IMR-90 (cell line): ENCODE data around the gene ALDH1A2. TPM values are rescaled to one million over a fixed set of nuclear protein-coding genes. Genes with fewer than 3 reads are reported as not detected.

Source experiments
- ATAC-seq: fragments of 200-7000 bp; cut with Tn5 transposase; 2 replicates; pipeline ENCODE4 v1.9.1; 2020; ENCODE audit warnings: low read depth, mild to moderate bottlenecking, moderate library complexity
- BruUV-seq: library from RNA; stranded (reverse); fragments of 400-500 nt; replicated peaks from 2 replicates; lab custom pipeline; 2021; lab: Mats Ljungman, UMichigan
- CTCF ChIA-PET: fragments of 300-600 bp; formaldehyde crosslinking; extraction: SDS; loops from one replicate; lab custom pipeline; 2021; ENCODE audit warnings: antibody characterized with exemption; lab: Yijun Ruan, JAX
- POLR2A ChIA-PET: fragments of 300-600 bp; sonication (Branson Sonifier 250); formaldehyde crosslinking; loops from one replicate; lab custom pipeline; 2022; ENCODE audit warnings: antibody characterized with exemption; ENCODE audit not compliant: unreplicated experiment; lab: Charles Lee
- DNase-seq: peaks from one replicate; pipeline ENCODE4 v3.0.0; 2013
- H2AFZ ChIP-seq: replicated peaks from 2 replicates; pipeline ENCODE3; 2013; ENCODE audit warnings: low read length, mild to moderate bottlenecking; ENCODE audit not compliant: poor library complexity
- H2AK5ac ChIP-seq: 2 replicates; pipeline ENCODE4 v1.6.1; 2013; ENCODE audit warnings: low read depth, low read length, inconsistent platforms
- H2AK9ac ChIP-seq: replicated peaks from 2 replicates; pipeline ENCODE3; 2013; ENCODE audit warnings: mild to moderate bottlenecking, low read depth, low read length, moderate library complexity; ENCODE audit not compliant: poor library complexity
- H2BK120ac ChIP-seq: 2 replicates; pipeline ENCODE4 v1.6.1; 2013; ENCODE audit warnings: low read depth, low read length, inconsistent platforms
- H2BK15ac ChIP-seq: 3 replicates; pipeline ENCODE4 v1.6.1; 2013; ENCODE audit warnings: low read depth, low read length, inconsistent platforms
- H2BK20ac ChIP-seq: 2 replicates; pipeline ENCODE4 v1.6.1; 2013; ENCODE audit warnings: low read depth, mild to moderate bottlenecking, inconsistent platforms, low read length, moderate library complexity
- H2BK5ac ChIP-seq: 2 replicates; pipeline ENCODE4 v1.6.1; 2013; ENCODE audit warnings: mild to moderate bottlenecking, low read depth, low read length, inconsistent platforms; ENCODE audit not compliant: poor library complexity, severe bottlenecking
- H3K14ac ChIP-seq: replicated peaks from 2 replicates; pipeline ENCODE4 v1.6.1; 2013; ENCODE audit warnings: low read depth, low read length, inconsistent platforms
- H3K18ac ChIP-seq: 2 replicates; pipeline ENCODE4 v1.6.1; 2013; ENCODE audit warnings: low read depth, low read length, control low read depth
- H3K23ac ChIP-seq: 2 replicates; pipeline ENCODE4 v1.6.1; 2013; ENCODE audit warnings: low read depth, low read length, inconsistent platforms
- H3K27ac ChIP-seq: 2 replicates; pipeline ENCODE4 v1.5.1; 2013; ENCODE audit warnings: mild to moderate bottlenecking, control low read depth, low read length; ENCODE audit not compliant: insufficient read depth
- H3K27me3 ChIP-seq: 2 replicates; pipeline ENCODE4 v1.6.1; 2013; ENCODE audit warnings: low read length; ENCODE audit not compliant: control insufficient read depth, insufficient read depth
- H3K36me3 ChIP-seq: 2 replicates; pipeline ENCODE4 v1.6.1; 2013; ENCODE audit warnings: low read length, mixed read lengths; ENCODE audit not compliant: control insufficient read depth, insufficient read depth
- H3K4ac ChIP-seq: 2 replicates; pipeline ENCODE4 v1.6.1; 2013; ENCODE audit warnings: low read depth, low read length, inconsistent platforms
- H3K4me1 ChIP-seq: 2 replicates; pipeline ENCODE4 v1.6.1; 2013; ENCODE audit warnings: low read length, mixed read lengths; ENCODE audit not compliant: control insufficient read depth, insufficient read depth
- H3K4me2 ChIP-seq: 2 replicates; pipeline ENCODE4 v1.6.1; 2013; ENCODE audit warnings: low read depth, mild to moderate bottlenecking, control low read depth, low read length, moderate library complexity
- H3K4me3 ChIP-seq: 2 replicates; pipeline ENCODE4 v1.5.1; 2013; ENCODE audit warnings: low read depth, mild to moderate bottlenecking, control low read depth, low read length, moderate library complexity; ENCODE audit not compliant: insufficient read depth
- H3K56ac ChIP-seq: 2 replicates; pipeline ENCODE4 v1.6.1; 2013; ENCODE audit warnings: low read length, inconsistent platforms; ENCODE audit not compliant: insufficient read depth; ENCODE audit errors: extremely low read depth
- H3K79me1 ChIP-seq, 2 experiments: 2 replicates each; pipeline ENCODE4 v1.6.1; 2013; ENCODE audit warnings: low read length in 2 of 2, inconsistent platforms in 1 of 2, low read depth in 1 of 2
- H3K9ac ChIP-seq: 2 replicates; pipeline ENCODE4 v1.6.1; 2013; ENCODE audit warnings: low read depth, low read length, control low read depth
- H3K9me1 ChIP-seq: 2 replicates; pipeline ENCODE4 v1.6.1; 2013; ENCODE audit warnings: low read length, inconsistent platforms; ENCODE audit not compliant: insufficient read depth
- H3K9me3 ChIP-seq: 2 replicates; pipeline ENCODE4 v1.6.1; 2013; ENCODE audit warnings: low read length; ENCODE audit not compliant: control insufficient read depth, insufficient read depth
- H4K20me1 ChIP-seq: 2 replicates; pipeline ENCODE4 v1.6.1; 2013; ENCODE audit warnings: low read length, inconsistent platforms; ENCODE audit not compliant: insufficient read depth
- H4K5ac ChIP-seq: 2 replicates; pipeline ENCODE4 v1.6.1; 2013; ENCODE audit warnings: mild to moderate bottlenecking, low read depth, low read length, control low read depth
- H4K8ac ChIP-seq, 2 experiments: 2 replicates each; pipeline ENCODE4 v1.6.1; 2013; ENCODE audit warnings: low read depth in 2 of 2, low read length in 2 of 2, control low read depth in 1 of 2, inconsistent platforms in 1 of 2
- H4K91ac ChIP-seq: 2 replicates; pipeline ENCODE4 v1.6.1; 2013; ENCODE audit warnings: low read depth, low read length, inconsistent platforms; ENCODE audit not compliant: insufficient read depth
- BHLHE40 ChIP-seq: fragments of 150-350 bp; IDR thresholded peaks from 2 replicates; pipeline ENCODE4 v1.6.1; 2016; ENCODE audit warnings: mild to moderate bottlenecking, low read depth, low read length
- CHD1 ChIP-seq: IDR thresholded peaks from 2 replicates; pipeline ENCODE4 v1.6.1; 2012; ENCODE audit warnings: low read depth, low read length, improper control_type of control experiment
- FOS ChIP-seq: fragments of 150-350 bp; IDR thresholded peaks from 2 replicates; pipeline ENCODE4 v1.6.1; 2016; ENCODE audit warnings: low read depth, low read length
- MXI1 ChIP-seq: IDR thresholded peaks from 2 replicates; pipeline ENCODE4 v1.6.1; 2012; ENCODE audit warnings: low read depth, mild to moderate bottlenecking, low read length, moderate library complexity, borderline replicate concordance
- NFE2L2 ChIP-seq: fragments of 150-350 bp; IDR thresholded peaks from 2 replicates; pipeline ENCODE4 v1.6.1; 2016; ENCODE audit warnings: low read depth, mild to moderate bottlenecking, low read length
- POLR2A ChIP-seq: IDR thresholded peaks from 2 replicates; pipeline ENCODE4 v1.6.1; 2012; ENCODE audit warnings: mild to moderate bottlenecking, low read depth, low read length
- WGBS, 2 experiments: methylation state at CpG; one replicate each; pipeline versions ENCODE4 v1.1.5 to v1.1.7; 2013; ENCODE audit warnings: missing lambda C conversion rate in 2 of 2; ENCODE audit not compliant: insufficient read length in 1 of 2; ENCODE audit errors: extremely low coverage in 2 of 2; 5-methylcytosine and 5-hydroxymethylcytosine counted together
- dilution Hi-C: fragments of 300-500 bp; cut with HindIII; formaldehyde crosslinking; loops from one replicate; pipeline ENCODE4 v1.14.3; 2018; ENCODE audit warnings: low sequenced_read_pairs; ENCODE audit not compliant: unreplicated experiment
- in situ Hi-C: fragments of 300-500 bp; cut with MboI; formaldehyde crosslinking; loops from 3 replicates; pipeline ENCODE4 v1.14.3; 2019; ENCODE audit warnings: low sequenced_read_pairs, inconsistent platforms, mixed read lengths
- intact Hi-C: fragments of 100-400 bp; cut with micrococcal nuclease; formaldehyde crosslinking; loops from 2 replicates; pipeline ENCODE4 v1.10.0; 2022
- polyA plus RNA-seq, 3 experiments: library from polyadenylated mRNA; depleted of rRNA; stranded (reverse); fragments of >200 nt; gene quantifications; 2 replicates each; pipeline ENCODE4 v1.2.3, GENCODE V29; 2012; ENCODE audit warnings: low replicate concordance in 1 of 3
- total RNA-seq: library from RNA; depleted of rRNA; stranded (reverse); fragments of >200 nt; gene quantifications from 2 replicates; pipeline ENCODE4 v1.2.3, GENCODE V29; 2012
- TF ChIP-seq, protein P1 (sequence below): conservative IDR thresholded peaks from 2 replicates; pipeline ENCODE4 v1.5.1; 2012; ENCODE audit warnings: mild to moderate bottlenecking, low read depth, low read length, improper control_type of control experiment
- TF ChIP-seq, protein P2 (sequence below): fragments of 150-350 bp; IDR thresholded peaks from 2 replicates; pipeline ENCODE4 v1.6.1; 2017; ENCODE audit warnings: mild to moderate bottlenecking, antibody characterized with exemption, low read length, low read depth

Gene ALDH1A2
- total and polyA plus RNA-seq, 2 of the 4 experiments (the other 2 are of a cell fraction): not detected

DNA sequence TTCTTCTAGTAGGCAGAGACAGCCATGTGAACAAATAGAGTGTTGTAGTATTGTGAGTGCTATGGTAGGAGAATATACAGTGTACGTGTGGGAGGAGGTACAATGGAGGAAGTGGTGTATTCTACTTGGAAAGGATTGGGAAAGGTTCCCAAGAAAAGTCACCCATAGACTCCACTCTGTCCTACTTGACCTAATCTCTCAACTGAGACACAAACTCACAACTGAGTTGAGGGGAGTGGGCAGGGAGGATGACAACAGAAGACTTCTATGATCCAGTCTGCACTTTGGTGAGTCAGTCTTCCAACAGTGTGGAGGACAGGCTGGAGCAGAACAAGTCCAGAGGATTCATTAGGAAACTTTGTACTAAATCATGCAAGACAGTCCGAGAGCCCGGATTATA lies 43.9 kb upstream of the ALDH1A2 start:
- Histone ChIP-seq H3K9ac (no peak overlapping the region), H3K9me3 (no peaks in the 10 kb centered on the region), H3K4ac (no peak overlapping the region), H3K18ac (no peak overlapping the region), H3K36me3 (no peaks in the 10 kb centered on the region), H3K27me3 (no peaks in the 10 kb centered on the region; the same call in 1 of the 2 replicates), H3K27ac (no peak overlapping the region), H4K91ac (no peak overlapping the region), H2BK15ac (no peak overlapping the region), H3K9me1 (no peaks in the 10 kb centered on the region), H3K56ac (no peak overlapping the region), H3K4me1 (no peaks in the 10 kb centered on the region), H4K5ac (no peak overlapping the region), H2AK5ac (no peak overlapping the region), H2BK120ac (no peak overlapping the region), H2AK9ac (no peak overlapping the region), H3K23ac (no peak overlapping the region), H3K14ac (no peak overlapping the region), H4K8ac (no peak overlapping the region), H3K79me1 (no peaks in the 10 kb centered on the region), H2AFZ (no peak overlapping the region), H3K4me2 (no peak overlapping the region), H2BK5ac (no peak overlapping the region), H2BK20ac (no peak overlapping the region), H4K20me1 (no peaks in the 10 kb centered on the region), H3K4me3 (no peak overlapping the region)
- ChIA-PET CTCF (no interaction called here), POLR2A (no interaction called here)
- in situ Hi-C loops: no loop called here
- intact Hi-C loops: no loop called here
- BruUV-seq: no TSS peak
- dilution Hi-C loops: no loop called here
- 93% methylated on average over 2 of the region's 3 CpGs; no CpG with 5 or more reads in 1 of the 2 experiments for WGBS, 2 experiments
- DNase-seq (no peak), ATAC-seq (no peak)
- TF ChIP-seq NFE2L2 (no peak), POLR2A (no peak), BHLHE40 (no peak), FOS (no peak), MXI1 (no peak), CHD1 (no peak)
- TF ChIP-seq, protein P1, sequence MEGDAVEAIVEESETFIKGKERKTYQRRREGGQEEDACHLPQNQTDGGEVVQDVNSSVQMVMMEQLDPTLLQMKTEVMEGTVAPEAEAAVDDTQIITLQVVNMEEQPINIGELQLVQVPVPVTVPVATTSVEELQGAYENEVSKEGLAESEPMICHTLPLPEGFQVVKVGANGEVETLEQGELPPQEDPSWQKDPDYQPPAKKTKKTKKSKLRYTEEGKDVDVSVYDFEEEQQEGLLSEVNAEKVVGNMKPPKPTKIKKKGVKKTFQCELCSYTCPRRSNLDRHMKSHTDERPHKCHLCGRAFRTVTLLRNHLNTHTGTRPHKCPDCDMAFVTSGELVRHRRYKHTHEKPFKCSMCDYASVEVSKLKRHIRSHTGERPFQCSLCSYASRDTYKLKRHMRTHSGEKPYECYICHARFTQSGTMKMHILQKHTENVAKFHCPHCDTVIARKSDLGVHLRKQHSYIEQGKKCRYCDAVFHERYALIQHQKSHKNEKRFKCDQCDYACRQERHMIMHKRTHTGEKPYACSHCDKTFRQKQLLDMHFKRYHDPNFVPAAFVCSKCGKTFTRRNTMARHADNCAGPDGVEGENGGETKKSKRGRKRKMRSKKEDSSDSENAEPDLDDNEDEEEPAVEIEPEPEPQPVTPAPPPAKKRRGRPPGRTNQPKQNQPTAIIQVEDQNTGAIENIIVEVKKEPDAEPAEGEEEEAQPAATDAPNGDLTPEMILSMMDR: no peak
- TF ChIP-seq, protein P2, sequence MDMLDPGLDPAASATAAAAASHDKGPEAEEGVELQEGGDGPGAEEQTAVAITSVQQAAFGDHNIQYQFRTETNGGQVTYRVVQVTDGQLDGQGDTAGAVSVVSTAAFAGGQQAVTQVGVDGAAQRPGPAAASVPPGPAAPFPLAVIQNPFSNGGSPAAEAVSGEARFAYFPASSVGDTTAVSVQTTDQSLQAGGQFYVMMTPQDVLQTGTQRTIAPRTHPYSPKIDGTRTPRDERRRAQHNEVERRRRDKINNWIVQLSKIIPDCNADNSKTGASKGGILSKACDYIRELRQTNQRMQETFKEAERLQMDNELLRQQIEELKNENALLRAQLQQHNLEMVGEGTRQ: no peak
